ENCODE measurements around the gene PLVAP. TPM values are rescaled to one million over a fixed set of nuclear protein-coding genes. Genes with fewer than 3 reads are reported as not detected.

PLVAP gene
- total RNA-seq, 1 donor from 2014 or later = not detected

DNA sequence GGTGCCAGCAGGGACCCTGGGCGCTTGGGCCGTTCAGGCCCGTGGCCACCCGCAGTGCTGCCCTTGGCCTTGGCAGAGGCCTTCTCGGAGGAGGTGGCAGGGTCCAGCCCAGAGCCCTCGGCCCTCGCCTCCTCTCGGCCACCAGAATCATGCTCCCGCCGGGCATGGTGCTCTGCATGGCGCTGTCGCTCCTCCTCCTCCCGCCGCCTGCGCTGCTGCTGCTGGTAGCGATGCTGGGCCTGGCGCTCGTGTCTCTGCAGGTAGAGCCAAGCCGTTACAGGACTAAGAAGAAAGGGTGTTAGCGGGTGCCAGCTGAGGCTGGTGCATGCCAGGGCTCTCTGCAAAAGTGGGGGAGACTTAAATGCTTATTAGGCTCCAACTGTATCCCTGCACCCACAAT, 52.0 kb downstream of the PLVAP start:
- Mint-ChIP-seq H3K36me3 (ENCODE audit: low read depth) (peaks cover 15% of the 10 kb centered on the region), H3K27me3 (ENCODE audit: low read depth) (peaks cover 5% of the 10 kb centered on the region), H3K9me3 (no peaks in the 10 kb centered on the region), H3K27ac (no peak overlapping the region), H3K4me3 (ENCODE audit: low read depth) (no peak overlapping the region), H3K4me1 (ENCODE audit: low read depth) (no peaks in the 10 kb centered on the region)
- intact Hi-C loops (cut with micrococcal nuclease) = no loop called here
- DNase-seq (ENCODE audit: low spot score) = no peak

DNA sequence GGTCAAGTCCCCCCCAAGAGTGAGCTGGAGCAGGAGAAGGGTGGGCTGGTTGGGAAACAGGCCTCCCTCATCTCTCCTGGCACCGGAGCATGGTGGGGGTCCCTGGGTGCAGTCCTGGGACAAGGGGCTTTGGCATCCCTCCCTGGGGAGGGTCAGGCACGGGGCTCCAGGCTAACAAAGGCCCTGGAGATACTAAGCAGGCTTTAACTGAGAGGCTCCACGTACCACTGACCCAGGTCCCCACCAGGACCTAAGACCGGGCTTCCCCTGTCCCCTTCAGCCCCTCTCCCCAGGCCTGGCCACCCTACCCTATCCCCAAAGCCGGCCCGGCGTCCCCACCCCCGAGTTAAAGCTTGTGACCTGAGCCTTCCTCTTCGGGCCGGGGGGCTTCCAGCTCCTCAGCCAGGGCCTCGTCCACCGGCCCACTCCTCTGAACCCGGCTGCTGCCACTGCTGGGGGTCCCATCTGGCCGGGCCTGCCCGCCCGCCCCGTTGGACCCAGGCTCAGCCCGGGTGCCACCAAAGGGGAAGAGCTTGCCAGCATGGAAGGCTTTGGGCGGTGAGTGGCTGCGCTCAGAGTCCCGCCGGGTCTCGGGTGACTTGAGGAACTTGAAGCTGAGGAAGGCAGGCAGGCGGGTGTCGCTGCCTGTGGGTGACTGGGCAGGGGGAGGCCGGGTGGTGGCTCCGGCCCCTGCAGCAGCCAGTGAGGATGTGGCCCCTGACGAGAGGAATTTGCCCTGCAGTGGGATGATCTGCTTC, 52.6 kb downstream of the PLVAP start:
- intact Hi-C loops (cut with micrococcal nuclease) = no loop called here
- H3K4me1 Mint-ChIP-seq (ENCODE audit: low read depth) = no peaks in the 10 kb centered on the region
- no peak overlapping the region for H3K27ac Mint-ChIP-seq
- H3K27me3 Mint-ChIP-seq (ENCODE audit: low read depth) = no peaks in the 10 kb centered on the region
- H3K36me3 Mint-ChIP-seq (ENCODE audit: low read depth) = peaks cover 20% of the 10 kb centered on the region
- no peak overlapping the region for H3K4me3 Mint-ChIP-seq (ENCODE audit: low read depth)
- H3K9me3 Mint-ChIP-seq = no peaks in the 10 kb centered on the region
- no peak for DNase-seq (ENCODE audit: low spot score)

DNA sequence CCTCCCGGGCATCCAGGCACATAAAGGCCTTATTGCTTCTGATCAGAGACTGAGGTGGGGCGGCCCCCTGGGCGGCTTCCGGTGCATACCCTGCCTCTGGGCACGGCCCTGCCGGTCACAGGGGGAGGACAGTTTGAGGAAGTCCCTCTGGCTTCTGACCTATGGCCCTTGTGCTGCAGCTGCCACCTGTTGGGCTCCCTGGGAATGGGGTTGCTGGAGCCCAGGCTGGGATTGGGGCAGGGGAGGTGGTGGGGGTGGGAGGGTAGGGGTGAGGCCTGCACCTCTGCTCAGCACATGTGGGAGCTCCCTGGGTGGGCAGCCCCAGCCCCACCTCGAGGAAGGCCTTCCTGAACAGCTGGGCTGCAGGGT, 53.2 kb downstream of the PLVAP start:
- intact Hi-C loops (cut with micrococcal nuclease) = no loop called here
- no peak overlapping the region for H3K27ac Mint-ChIP-seq
- H3K27me3 Mint-ChIP-seq (ENCODE audit: low read depth) = no peaks in the 10 kb centered on the region
- no peak overlapping the region for H3K4me3 Mint-ChIP-seq (ENCODE audit: low read depth)
- no peaks in the 10 kb centered on the region for H3K9me3 Mint-ChIP-seq
- H3K36me3 Mint-ChIP-seq (ENCODE audit: low read depth) = peaks cover 20% of the 10 kb centered on the region
- no peak for DNase-seq (ENCODE audit: low spot score)
- H3K4me1 Mint-ChIP-seq (ENCODE audit: low read depth) = no peaks in the 10 kb centered on the region

DNA sequence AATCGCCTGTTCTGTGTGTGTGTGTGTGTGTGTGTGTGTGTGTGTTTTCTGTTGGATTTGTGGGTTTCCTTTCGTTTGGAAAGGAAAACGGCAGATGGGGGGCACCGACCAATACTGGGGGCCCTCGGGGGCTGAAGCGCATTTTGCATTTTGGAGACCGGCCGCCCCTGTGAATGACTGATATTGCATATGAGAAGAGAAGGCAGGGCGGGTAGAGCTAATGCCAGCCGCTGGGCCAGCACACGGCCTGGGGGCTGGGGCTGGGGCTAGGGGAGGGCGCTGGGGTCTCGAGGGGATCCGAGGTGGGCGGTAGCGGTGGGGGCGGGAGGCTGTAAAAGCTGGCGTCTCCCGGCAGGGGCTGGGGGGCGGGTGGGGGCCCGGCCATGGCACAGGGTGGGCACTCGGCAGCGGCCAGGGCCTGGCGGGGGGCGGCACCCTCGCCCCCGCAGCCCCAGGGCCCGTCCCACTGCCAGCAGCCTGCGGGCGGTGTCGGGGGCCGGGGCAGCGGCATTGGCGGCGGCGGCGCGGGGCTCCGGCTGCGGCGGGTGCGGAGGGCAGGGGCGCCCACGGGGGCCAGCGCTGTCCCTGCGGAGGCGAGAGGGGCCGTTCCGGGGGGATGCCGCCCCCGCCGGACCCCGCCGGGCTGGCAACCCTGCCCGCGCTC, 53.7 kb downstream of the PLVAP start:
- DNase-seq (ENCODE audit: low spot score) = no peak
- no peaks in the 10 kb centered on the region for H3K27me3 Mint-ChIP-seq (ENCODE audit: low read depth)
- intact Hi-C loops (cut with micrococcal nuclease) = no loop called here
- H3K27ac Mint-ChIP-seq = no peak overlapping the region
- H3K4me1 Mint-ChIP-seq (ENCODE audit: low read depth) = no peaks in the 10 kb centered on the region
- no peak overlapping the region for H3K4me3 Mint-ChIP-seq (ENCODE audit: low read depth)
- H3K9me3 Mint-ChIP-seq = no peaks in the 10 kb centered on the region
- H3K36me3 Mint-ChIP-seq (ENCODE audit: low read depth) = peaks cover 20% of the 10 kb centered on the region

DNA sequence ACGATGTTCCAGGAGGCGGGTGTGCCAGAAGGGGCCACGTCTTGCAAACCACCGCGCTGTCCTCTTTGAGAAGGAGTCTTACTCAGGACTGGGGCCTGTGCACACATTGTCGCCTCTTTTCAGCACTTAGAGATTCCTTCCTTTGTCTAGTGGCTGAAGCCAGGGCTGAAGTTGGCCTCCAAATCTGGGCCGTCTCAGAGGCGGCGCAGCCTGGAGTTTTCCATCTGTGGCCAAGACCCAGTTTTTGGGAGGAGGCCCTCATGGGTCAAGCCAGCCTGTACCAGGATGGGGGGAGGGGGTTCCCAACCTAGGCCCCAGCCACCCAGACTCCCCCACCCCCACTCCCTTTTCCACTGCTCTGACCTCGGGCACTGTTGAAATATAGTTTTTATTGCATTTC, 54.3 kb downstream of the PLVAP start:
- no peak overlapping the region for H3K4me3 Mint-ChIP-seq (ENCODE audit: low read depth)
- H3K4me1 Mint-ChIP-seq (ENCODE audit: low read depth) = no peaks in the 10 kb centered on the region
- H3K9me3 Mint-ChIP-seq = no peaks in the 10 kb centered on the region
- no peak overlapping the region for H3K27ac Mint-ChIP-seq
- no peak for DNase-seq (ENCODE audit: low spot score)
- H3K27me3 Mint-ChIP-seq (ENCODE audit: low read depth) = no peaks in the 10 kb centered on the region
- peaks cover 22% of the 10 kb centered on the region for H3K36me3 Mint-ChIP-seq (ENCODE audit: low read depth)
- intact Hi-C loops (cut with micrococcal nuclease) = no loop called here

DNA sequence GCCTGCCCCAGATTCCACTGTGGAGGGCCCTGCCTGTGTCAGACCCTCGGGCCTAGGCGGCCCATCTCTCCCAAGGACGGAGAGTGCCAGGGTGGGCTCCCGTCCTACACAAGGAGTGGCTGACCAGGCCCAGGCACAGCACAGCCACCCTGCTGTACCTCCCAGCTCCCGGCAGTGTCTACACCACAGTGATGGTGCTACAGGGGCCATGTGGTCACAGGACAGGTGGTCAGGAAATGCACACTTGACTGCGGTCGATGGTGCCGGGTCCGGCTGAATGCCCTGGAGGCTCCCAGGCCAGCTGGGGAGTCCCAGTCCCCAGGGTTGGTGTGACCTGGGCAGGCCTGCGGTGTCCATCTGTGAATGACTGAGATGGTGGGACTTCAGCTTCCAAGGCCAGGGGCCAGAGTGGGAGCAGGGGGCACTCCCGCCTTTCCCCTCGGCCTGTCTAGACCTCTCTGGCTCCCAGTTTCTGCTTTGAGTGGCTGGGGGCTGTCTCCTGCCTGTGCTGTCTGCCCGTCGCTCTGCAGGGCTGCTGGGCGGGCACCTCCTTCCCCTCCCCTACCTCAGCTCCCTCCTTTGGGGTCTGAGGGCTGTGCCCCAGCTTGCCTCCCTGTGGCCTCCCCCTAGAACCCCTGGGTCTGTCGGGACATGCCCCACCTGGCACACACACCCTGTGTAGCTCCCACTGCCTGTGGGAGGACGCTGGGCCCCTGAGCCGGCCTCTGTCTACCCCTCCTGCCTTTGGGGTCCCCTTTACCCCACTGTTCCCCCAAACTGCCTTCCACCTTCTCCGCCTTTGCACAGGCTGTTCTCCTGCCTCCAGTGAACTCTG, 55.3 kb downstream of the PLVAP start:
- Mint-ChIP-seq H3K9me3 (no peaks in the 10 kb centered on the region), H3K27me3 (ENCODE audit: low read depth) (no peaks in the 10 kb centered on the region), H3K27ac (no peak overlapping the region), H3K36me3 (ENCODE audit: low read depth) (peaks cover 26% of the 10 kb centered on the region), H3K4me1 (ENCODE audit: low read depth) (no peaks in the 10 kb centered on the region), H3K4me3 (ENCODE audit: low read depth) (no peak overlapping the region)
- intact Hi-C loops (cut with micrococcal nuclease) = no loop called here
- no peak for DNase-seq (ENCODE audit: low spot score)

DNA sequence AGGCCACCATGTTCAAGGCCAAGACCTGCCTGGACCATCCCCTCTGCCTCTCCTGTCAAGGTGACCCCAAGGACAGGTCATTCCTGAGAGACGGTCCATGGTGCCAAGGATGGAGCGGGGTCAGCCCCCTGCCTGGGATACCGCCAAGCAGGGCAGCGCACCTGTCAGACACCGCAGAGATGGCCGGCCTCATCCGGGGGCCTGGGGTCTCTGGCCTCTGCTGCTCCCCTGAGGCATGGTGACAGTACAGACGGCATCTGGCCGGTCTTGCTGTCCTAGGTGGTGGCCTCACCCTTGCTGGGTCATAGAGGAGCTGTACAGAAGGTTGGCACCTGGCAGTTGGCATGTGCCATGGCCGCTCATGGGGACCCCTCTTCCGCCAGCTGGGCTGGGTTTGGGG, 56.7 kb downstream of the PLVAP start:
- H3K27ac Mint-ChIP-seq = no peak overlapping the region
- H3K9me3 Mint-ChIP-seq = no peaks in the 10 kb centered on the region
- no peaks in the 10 kb centered on the region for H3K27me3 Mint-ChIP-seq (ENCODE audit: low read depth)
- no peak overlapping the region for H3K4me3 Mint-ChIP-seq (ENCODE audit: low read depth)
- peaks cover 3% of the 10 kb centered on the region for H3K4me1 Mint-ChIP-seq (ENCODE audit: low read depth)
- H3K36me3 Mint-ChIP-seq (ENCODE audit: low read depth) = peaks cover 37% of the 10 kb centered on the region
- intact Hi-C loops (cut with micrococcal nuclease) = no loop called here
- no peak for DNase-seq (ENCODE audit: low spot score)

DNA sequence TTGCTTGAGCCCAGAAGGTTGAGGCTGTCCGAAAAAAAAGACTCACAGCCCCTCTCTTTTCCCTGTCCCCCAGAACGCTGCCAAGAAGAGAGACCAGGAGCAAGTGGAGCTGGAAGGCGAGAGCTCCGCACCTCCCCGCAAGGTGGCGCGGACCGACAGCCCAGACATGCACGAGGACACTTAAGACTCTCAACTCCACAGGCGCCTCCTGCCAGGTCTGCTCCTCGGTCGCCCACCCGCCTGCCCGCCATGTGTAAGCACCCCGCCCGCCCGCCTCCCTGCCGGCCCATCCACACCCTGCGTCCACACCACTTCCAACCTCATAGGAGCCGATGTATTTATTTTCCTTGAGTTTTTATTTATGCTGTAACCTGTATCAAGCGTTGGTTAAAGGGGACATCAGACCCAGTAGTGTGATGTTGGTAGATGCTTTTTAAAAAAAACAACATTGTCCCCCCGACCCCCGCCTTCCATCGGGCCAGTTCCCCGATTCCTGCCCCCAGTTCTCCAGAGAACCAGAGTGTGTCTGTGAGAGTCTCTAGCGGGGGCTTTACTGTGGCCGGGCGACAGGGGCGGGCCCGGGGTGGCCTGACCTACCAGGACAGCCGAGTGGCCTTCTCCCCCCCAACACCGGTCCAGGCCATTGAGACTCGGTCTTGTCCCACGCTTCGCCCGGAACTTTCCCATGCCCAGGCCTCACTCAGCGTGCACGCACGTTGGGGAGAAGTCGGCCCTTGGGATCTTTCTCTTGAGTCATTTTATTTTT, 57.5 kb downstream of the PLVAP start:
- DNase-seq (ENCODE audit: low spot score) = no peak
- no peak overlapping the region for H3K4me3 Mint-ChIP-seq (ENCODE audit: low read depth)
- H3K4me1 Mint-ChIP-seq (ENCODE audit: low read depth) = peaks cover 3% of the 10 kb centered on the region
- intact Hi-C loops (cut with micrococcal nuclease) = no loop called here
- H3K27me3 Mint-ChIP-seq (ENCODE audit: low read depth) = no peaks in the 10 kb centered on the region
- no peak overlapping the region for H3K27ac Mint-ChIP-seq
- H3K36me3 Mint-ChIP-seq (ENCODE audit: low read depth) = peaks cover 38% of the 10 kb centered on the region
- H3K9me3 Mint-ChIP-seq = no peaks in the 10 kb centered on the region

DNA sequence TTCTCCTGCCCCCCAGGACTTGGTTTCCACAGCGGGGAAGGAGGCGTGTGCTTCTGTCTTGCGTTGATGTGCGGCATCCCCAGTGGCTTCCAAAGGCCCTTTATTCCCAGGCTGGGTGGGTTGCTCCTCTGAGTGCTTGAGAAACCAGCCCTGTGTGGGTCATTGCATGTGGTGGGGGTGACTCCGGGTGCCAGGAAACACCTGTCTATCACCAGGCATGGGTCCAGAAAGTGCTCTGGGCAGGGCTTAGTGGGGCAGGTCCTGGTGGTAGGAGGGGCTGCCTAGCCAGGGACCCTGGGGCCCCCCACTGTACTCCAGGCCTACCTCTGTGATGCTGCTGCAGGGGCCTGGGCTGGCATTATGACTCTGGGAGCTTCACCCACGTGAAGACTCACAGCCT, 58.2 kb downstream of the PLVAP start:
- Mint-ChIP-seq H3K4me1 (ENCODE audit: low read depth) (peaks cover 3% of the 10 kb centered on the region), H3K4me3 (ENCODE audit: low read depth) (no peak overlapping the region), H3K36me3 (ENCODE audit: low read depth) (peaks cover 43% of the 10 kb centered on the region), H3K9me3 (no peaks in the 10 kb centered on the region), H3K27ac (no peak overlapping the region), H3K27me3 (ENCODE audit: low read depth) (no peaks in the 10 kb centered on the region)
- intact Hi-C loops (cut with micrococcal nuclease) = no loop called here
- no peak for DNase-seq (ENCODE audit: low spot score)

DNA sequence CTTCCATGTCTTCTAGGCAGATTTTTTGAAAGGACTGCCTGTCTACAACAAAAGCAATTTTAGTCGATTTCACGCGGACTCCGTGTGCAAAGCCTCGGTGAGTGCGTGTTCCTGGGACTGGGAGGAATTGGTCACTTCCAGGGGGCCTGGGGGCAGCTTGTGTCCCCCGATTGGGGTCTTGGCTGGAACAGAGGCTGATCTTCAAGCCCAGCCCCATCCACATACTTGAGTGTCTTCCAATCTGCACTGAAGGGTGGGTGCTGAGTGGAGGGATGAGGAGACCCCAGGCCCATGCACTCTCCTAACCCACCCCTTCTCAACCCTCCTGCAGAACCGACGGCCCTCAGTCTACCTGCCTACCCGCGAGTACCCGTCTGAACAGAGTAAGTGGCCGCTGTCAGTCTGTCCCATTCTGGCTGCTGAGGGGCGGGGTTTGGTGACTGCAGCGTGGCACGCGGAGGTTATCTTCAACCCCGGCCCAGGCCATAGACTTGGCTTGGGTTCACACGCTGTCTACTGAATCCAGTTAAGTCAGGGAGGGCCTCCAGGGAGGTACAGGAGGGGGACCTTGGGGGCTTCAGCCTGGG, 63.0 kb downstream of the PLVAP start:
- Mint-ChIP-seq H3K9me3 (no peaks in the 10 kb centered on the region), H3K36me3 (ENCODE audit: low read depth) (peaks cover 36% of the 10 kb centered on the region), H3K27ac (no peak overlapping the region), H3K4me3 (ENCODE audit: low read depth) (no peak overlapping the region), H3K4me1 (ENCODE audit: low read depth) (peaks cover 16% of the 10 kb centered on the region), H3K27me3 (ENCODE audit: low read depth) (no peaks in the 10 kb centered on the region)
- intact Hi-C loops (cut with micrococcal nuclease) = no loop called here
- DNase-seq (ENCODE audit: low spot score) = no peak

DNA sequence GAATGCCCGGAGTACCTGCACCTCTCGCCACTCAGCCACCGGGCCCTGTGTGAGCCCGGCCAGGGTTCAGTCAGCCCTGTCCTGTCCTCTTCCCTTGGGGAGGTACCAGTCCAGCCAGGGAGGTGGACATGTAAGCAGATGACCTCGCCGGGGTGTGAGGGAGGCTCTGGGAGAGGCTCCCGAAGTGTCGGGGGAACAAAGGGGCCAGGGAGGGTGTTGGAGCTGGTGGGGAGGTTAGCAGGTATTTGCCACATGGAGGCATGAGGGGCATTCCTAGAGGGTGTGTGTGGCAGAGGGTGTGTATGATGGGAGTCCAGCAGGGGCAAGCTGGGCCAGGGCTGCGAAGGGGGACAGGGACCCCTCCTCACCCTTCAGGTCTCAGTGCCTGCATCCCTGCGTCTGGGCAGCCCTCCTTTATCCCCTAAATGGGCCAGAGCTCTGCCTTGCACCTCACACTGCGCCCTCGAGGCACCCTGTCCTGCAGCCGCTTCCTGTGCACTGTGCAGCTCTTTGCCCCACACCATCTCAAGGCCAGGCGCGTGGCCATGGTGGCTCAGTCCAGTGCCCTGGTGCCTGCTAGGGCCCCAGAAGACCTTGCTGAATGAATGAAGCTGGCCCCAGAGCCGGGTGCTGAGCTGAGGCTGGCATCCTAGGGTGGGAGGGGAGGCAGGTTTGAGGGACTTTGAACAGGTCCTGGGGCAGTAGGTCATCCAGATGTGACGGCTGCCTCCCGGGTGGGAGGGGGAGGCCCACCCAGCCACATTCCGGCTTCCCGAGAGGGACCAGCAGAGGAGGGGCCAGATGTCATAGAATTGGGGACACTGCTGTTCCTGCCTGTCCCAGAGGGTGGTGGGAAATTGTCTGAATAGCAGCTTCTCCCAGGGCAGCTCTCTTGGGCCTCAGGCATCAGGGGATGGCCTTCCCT, 64.7 kb downstream of the PLVAP start:
- Mint-ChIP-seq H3K9me3 (no peaks in the 10 kb centered on the region), H3K4me3 (ENCODE audit: low read depth) (no peak overlapping the region), H3K4me1 (ENCODE audit: low read depth) (peaks cover 23% of the 10 kb centered on the region), H3K36me3 (ENCODE audit: low read depth) (peaks cover 35% of the 10 kb centered on the region), H3K27me3 (ENCODE audit: low read depth) (no peaks in the 10 kb centered on the region), H3K27ac (no peak overlapping the region)
- intact Hi-C loops (cut with micrococcal nuclease) = no loop called here
- no peak for DNase-seq (ENCODE audit: low spot score)

All from activated T-helper 2 cell treated with anti-CD3 and anti-CD28 coated beads, Interferon-gamma antibody, Interleukin-2, Interleukin-4, amounts not matched to agents 10 μg/mL and 5 μg/mL and 100 μg/mL, durations not matched to agents 14 hours and 24 hours and 36 hours (primary cell).